ENCODE data around the gene NUP214.
A peak's percentile ranks its signal among the peaks of the same experiment; 100 is the strongest.

NUP214 gene

GRCh38 chr9:131226226-131226625 lies 100.8 kb downstream of the NUP214 start:
- no peaks in the 10 kb centered on the region for H3K27me3 ChIP-seq (ENCODE audit: insufficient read depth, insufficient read length)
- peaks cover 14% of the 10 kb centered on the region for H3K4me1 ChIP-seq (ENCODE audit: insufficient read depth, insufficient read length)
- no peaks in the 10 kb centered on the region for H3K9me3 ChIP-seq (ENCODE audit: insufficient read depth, low read length)
- peaks cover 61% of the 10 kb centered on the region for H3K36me3 ChIP-seq (ENCODE audit: insufficient read depth, insufficient read length, low read length)
- no peak overlapping the region for H3K4me3 ChIP-seq (ENCODE audit: insufficient read length, low read depth)
- no peak overlapping the region for H3K9ac ChIP-seq (ENCODE audit: insufficient read length, low read depth)
- TF ChIP-seq SUZ12 (IDR thresholded peaks at IDR 0.05; ENCODE audit: extremely low read depth, insufficient read depth, insufficient read length) (no peak), ZNF274 (IDR thresholded peaks at IDR 0.05; ENCODE audit: low read depth, low read length) (no peak), YY1 (IDR thresholded peaks at IDR 0.05; ENCODE audit: insufficient read depth, insufficient read length) (no peak)
- DNase-seq (ENCODE audit: low read depth, low spot score) = no peak

GRCh38 chr9:131227112-131227958 lies 101.9 kb downstream of the NUP214 start:
- H3K4me1 ChIP-seq (ENCODE audit: insufficient read depth, insufficient read length) = peaks cover 14% of the 10 kb centered on the region
- no peak overlapping the region for H3K4me3 ChIP-seq (ENCODE audit: insufficient read length, low read depth)
- H3K9ac ChIP-seq (ENCODE audit: insufficient read length, low read depth) = peak overlapping the region; percentile 18
- peaks cover 69% of the 10 kb centered on the region for H3K36me3 ChIP-seq (ENCODE audit: insufficient read depth, insufficient read length, low read length)
- DNase-seq (ENCODE audit: low read depth, low spot score) = no peak
- no peaks in the 10 kb centered on the region for H3K27me3 ChIP-seq (ENCODE audit: insufficient read depth, insufficient read length)
- H3K9me3 ChIP-seq (ENCODE audit: insufficient read depth, low read length) = no peaks in the 10 kb centered on the region
- TF ChIP-seq YY1 (IDR thresholded peaks at IDR 0.05; ENCODE audit: insufficient read depth, insufficient read length) (no peak), SUZ12 (IDR thresholded peaks at IDR 0.05; ENCODE audit: extremely low read depth, insufficient read depth, insufficient read length) (no peak), ZNF274 (IDR thresholded peaks at IDR 0.05; ENCODE audit: low read depth, low read length) (no peak)

- Histone ChIP-seq H3K4me3 (ENCODE audit: insufficient read length, low read depth) (no peak overlapping the region), H3K4me1 (ENCODE audit: insufficient read depth, insufficient read length) (peaks cover 14% of the 10 kb centered on the region)
- DNase-seq (ENCODE audit: low read depth, low spot score) = no peak
Observed at GRCh38 chr9:131227959-131228460, 102.6 kb downstream of the NUP214 start.

GRCh38 chr9:131228988-131229387 lies 103.6 kb downstream of the NUP214 start:
- no peak for DNase-seq (ENCODE audit: low read depth, low spot score)
- Histone ChIP-seq H3K36me3 (ENCODE audit: insufficient read depth, insufficient read length, low read length) (peaks cover 78% of the 10 kb centered on the region), H3K27me3 (ENCODE audit: insufficient read depth, insufficient read length) (no peaks in the 10 kb centered on the region), H3K9me3 (ENCODE audit: insufficient read depth, low read length) (no peaks in the 10 kb centered on the region), H3K9ac (ENCODE audit: insufficient read length, low read depth) (no peak overlapping the region), H3K4me3 (ENCODE audit: insufficient read length, low read depth) (no peak overlapping the region), H3K4me1 (ENCODE audit: insufficient read depth, insufficient read length) (peaks cover 14% of the 10 kb centered on the region)
- TF ChIP-seq ZNF274 (IDR thresholded peaks at IDR 0.05; ENCODE audit: low read depth, low read length) (no peak), YY1 (IDR thresholded peaks at IDR 0.05; ENCODE audit: insufficient read depth, insufficient read length) (no peak), SUZ12 (IDR thresholded peaks at IDR 0.05; ENCODE audit: extremely low read depth, insufficient read depth, insufficient read length) (no peak)

More at GRCh38 chr9:131227959-131228460, 102.6 kb downstream of the NUP214 start:
- Histone ChIP-seq H3K9me3 (ENCODE audit: insufficient read depth, low read length) (no peaks in the 10 kb centered on the region), H3K9ac (ENCODE audit: insufficient read length, low read depth) (no peak overlapping the region), H3K27me3 (ENCODE audit: insufficient read depth, insufficient read length) (no peaks in the 10 kb centered on the region), H3K36me3 (ENCODE audit: insufficient read depth, insufficient read length, low read length) (peaks cover 70% of the 10 kb centered on the region)
- TF ChIP-seq SUZ12 (IDR thresholded peaks at IDR 0.05; ENCODE audit: extremely low read depth, insufficient read depth, insufficient read length) = no peak
- TF ChIP-seq YY1 (IDR thresholded peaks at IDR 0.05; ENCODE audit: insufficient read depth, insufficient read length) = no peak
- no peak for TF ChIP-seq ZNF274 (IDR thresholded peaks at IDR 0.05; ENCODE audit: low read depth, low read length)

- H3K4me3 ChIP-seq (ENCODE audit: insufficient read length, low read depth) = no peak overlapping the region
- DNase-seq (ENCODE audit: low read depth, low spot score) = no peak
- H3K4me1 ChIP-seq (ENCODE audit: insufficient read depth, insufficient read length) = peaks cover 10% of the 10 kb centered on the region
- peaks cover 74% of the 10 kb centered on the region for H3K36me3 ChIP-seq (ENCODE audit: insufficient read depth, insufficient read length, low read length)
- no peaks in the 10 kb centered on the region for H3K9me3 ChIP-seq (ENCODE audit: insufficient read depth, low read length)
- no peak overlapping the region for H3K9ac ChIP-seq (ENCODE audit: insufficient read length, low read depth)
- no peak for TF ChIP-seq ZNF274 (IDR thresholded peaks at IDR 0.05; ENCODE audit: low read depth, low read length)
- no peak for TF ChIP-seq SUZ12 (IDR thresholded peaks at IDR 0.05; ENCODE audit: extremely low read depth, insufficient read depth, insufficient read length)
- TF ChIP-seq YY1 (IDR thresholded peaks at IDR 0.05; ENCODE audit: insufficient read depth, insufficient read length) = no peak
- H3K27me3 ChIP-seq (ENCODE audit: insufficient read depth, insufficient read length) = no peaks in the 10 kb centered on the region
Observed at GRCh38 chr9:131233556-131233955, 108.2 kb downstream of the NUP214 start.

- no peak for TF ChIP-seq ZNF274 (IDR thresholded peaks at IDR 0.05; ENCODE audit: low read depth, low read length)
- no peak for TF ChIP-seq YY1 (IDR thresholded peaks at IDR 0.05; ENCODE audit: insufficient read depth, insufficient read length)
- TF ChIP-seq SUZ12 (IDR thresholded peaks at IDR 0.05; ENCODE audit: extremely low read depth, insufficient read depth, insufficient read length) = no peak
- Histone ChIP-seq H3K9me3 (ENCODE audit: insufficient read depth, low read length) (no peaks in the 10 kb centered on the region), H3K4me1 (ENCODE audit: insufficient read depth, insufficient read length) (peaks cover 10% of the 10 kb centered on the region), H3K36me3 (ENCODE audit: insufficient read depth, insufficient read length, low read length) (peaks cover 69% of the 10 kb centered on the region), H3K27me3 (ENCODE audit: insufficient read depth, insufficient read length) (no peaks in the 10 kb centered on the region), H3K9ac (ENCODE audit: insufficient read length, low read depth) (no peak overlapping the region), H3K4me3 (ENCODE audit: insufficient read length, low read depth) (no peak overlapping the region)
- no peak for DNase-seq (ENCODE audit: low read depth, low spot score)
Observed at GRCh38 chr9:131233995-131234394, 108.6 kb downstream of the NUP214 start.

GRCh38 chr9:131234799-131235479 lies 109.6 kb downstream of the NUP214 start:
- Histone ChIP-seq H3K36me3 (ENCODE audit: insufficient read depth, insufficient read length, low read length) (peaks cover 61% of the 10 kb centered on the region), H3K4me3 (ENCODE audit: insufficient read length, low read depth) (no peak overlapping the region), H3K9me3 (ENCODE audit: insufficient read depth, low read length) (no peaks in the 10 kb centered on the region), H3K27me3 (ENCODE audit: insufficient read depth, insufficient read length) (no peaks in the 10 kb centered on the region), H3K9ac (ENCODE audit: insufficient read length, low read depth) (no peak overlapping the region), H3K4me1 (ENCODE audit: insufficient read depth, insufficient read length) (peaks cover 17% of the 10 kb centered on the region)
- TF ChIP-seq SUZ12 (IDR thresholded peaks at IDR 0.05; ENCODE audit: extremely low read depth, insufficient read depth, insufficient read length) = no peak
- no peak for TF ChIP-seq YY1 (IDR thresholded peaks at IDR 0.05; ENCODE audit: insufficient read depth, insufficient read length)
- no peak for DNase-seq (ENCODE audit: low read depth, low spot score)
